Uterus (tissue), 4 donors: ENCODE data around the gene MAST2. TPM values are rescaled to one million over a fixed set of nuclear protein-coding genes. Genes with fewer than 3 reads are reported as not detected.

ENCODE experiments used
- DNase-seq, 2 donors: peaks; one replicate each; pipeline ENCODE4 v3.0.0-alpha.2; 2019 to 2020
- H3K27ac ChIP-seq, 2 donors: fragments of 200-600 bp; sonication (generic); 1 replicate in 1 of 2; 2 replicates in 1 of 2; pipeline ENCODE4 v1.5.1; 2016 to 2018
- H3K27me3 ChIP-seq, 2 donors: fragments of 200-600 bp; sonication (generic); one replicate each; pipeline ENCODE4 v1.5.1; 2018 to 2019; ENCODE audit warnings: control low read depth in 1 of 2
- H3K36me3 ChIP-seq, 2 donors: fragments of 200-600 bp; sonication (generic); one replicate each; pipeline ENCODE4 v1.5.1; 2019; ENCODE audit warnings: control low read depth in 1 of 2
- H3K4me1 ChIP-seq, 2 donors: fragments of 200-600 bp; sonication (generic); one replicate each; pipeline ENCODE4 v1.5.1; 2018 to 2019; ENCODE audit warnings: control low read depth in 1 of 2
- H3K4me3 ChIP-seq, 2 donors: fragments of 200-600 bp; sonication (generic); 1 replicate in 1 of 2; 2 replicates in 1 of 2; pipeline ENCODE4 v1.5.1; 2018 to 2019; ENCODE audit warnings: mild to moderate bottlenecking in 1 of 2
- H3K9me3 ChIP-seq, 2 donors: fragments of 200-600 bp; sonication (generic); one replicate each; pipeline ENCODE4 v1.5.1; 2019; ENCODE audit warnings: control low read depth in 1 of 2
- CTCF ChIP-seq, 4 experiments: fragments of 200-600 bp in 2 of 4; fragments of 450-650 bp in 2 of 4; sonication (generic) in 2 of 4; IDR thresholded peaks; one replicate each; pipeline ENCODE4 v1.5.1; 2016 to 2019; ENCODE audit warnings: antibody characterized with exemption in 4 of 4, mild to moderate bottlenecking in 2 of 4, moderate library complexity in 1 of 4
- POLR2A ChIP-seq, 2 donors: fragments of 450-650 bp; IDR thresholded peaks; one replicate each; pipeline ENCODE4 v1.6.1; 2016; ENCODE audit warnings: antibody characterized with exemption in 2 of 2, mild to moderate bottlenecking in 1 of 2, moderate library complexity in 1 of 2
- intact Hi-C: fragments of 100-400 bp; cut with DNase I; formaldehyde crosslinking; loops from one replicate; pipeline ENCODE4 v1.15.1; 2023; ENCODE audit warnings: low total_unique reads
- total RNA-seq, 4 donors: library from RNA; depleted of rRNA in 3 of 4; stranded (reverse); fragments of >200 nt in 3 of 4; gene quantifications; one replicate each; pipeline versions ENCODE4 v1.1.0 to v1.2.4, GENCODE V29; 2014 to 2023
- donor health status: DM: yes; HTN: yes; CAD: no.

The MAST2 gene
- total RNA-seq, 4 donors from 2014 or later, result 12.8 to 52.1 (median 36.3) TPM

DNA sequence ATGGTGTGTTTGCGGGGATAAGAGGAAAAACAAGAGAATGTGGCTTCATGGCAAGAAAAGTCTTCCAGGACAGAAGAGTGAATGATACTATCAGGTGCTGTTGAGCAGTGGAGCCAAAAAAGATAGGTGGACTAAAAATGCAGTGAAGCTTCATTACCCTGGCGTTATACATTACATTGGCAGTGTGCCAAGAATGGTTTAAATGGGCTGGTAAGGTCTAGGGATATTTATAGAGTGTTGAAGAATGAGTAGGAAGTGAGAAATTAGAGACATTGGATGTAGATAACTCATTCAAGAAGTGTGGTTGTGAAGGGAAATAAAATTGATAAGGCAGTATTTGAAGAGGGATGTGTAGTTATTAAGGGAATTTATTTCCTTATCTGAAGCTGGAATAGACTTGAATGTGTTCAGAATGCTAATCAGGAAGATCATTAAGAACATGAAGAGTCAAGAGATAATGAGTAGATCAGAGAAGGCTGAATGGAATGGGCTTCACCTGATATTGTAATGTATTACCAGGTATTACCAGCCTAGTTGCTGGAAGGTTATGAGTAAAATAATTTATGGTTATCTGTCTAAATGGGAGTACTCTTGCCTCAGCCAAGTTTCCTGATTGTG, 72.7 kb downstream of the MAST2 start:
- no peak overlapping the region for H3K4me3 ChIP-seq
- H3K27ac ChIP-seq, result no peak overlapping the region
- no peaks in the 10 kb centered on the region for H3K4me1 ChIP-seq
- DNase-seq, result no peak
- intact Hi-C loops, result no loop called here
- H3K27me3 ChIP-seq, result no peaks in the 10 kb centered on the region
- H3K36me3 ChIP-seq, result no peaks in the 10 kb centered on the region
- TF ChIP-seq CTCF (IDR thresholded peaks at IDR 0.05) (no peak), POLR2A (IDR thresholded peaks at IDR 0.05) (no peak)
- no peaks in the 10 kb centered on the region for H3K9me3 ChIP-seq

GRCh38 chr1:45877264-45877663, 73.9 kb downstream of the MAST2 start:
- intact Hi-C loops, result no loop called here
- TF ChIP-seq CTCF (IDR thresholded peaks at IDR 0.05) (no peak), POLR2A (IDR thresholded peaks at IDR 0.05) (no peak)
- Histone ChIP-seq H3K4me3 (no peak overlapping the region), H3K4me1 (no peaks in the 10 kb centered on the region), H3K9me3 (no peaks in the 10 kb centered on the region), H3K36me3 (no peaks in the 10 kb centered on the region), H3K27ac (no peak overlapping the region), H3K27me3 (no peaks in the 10 kb centered on the region)
- DNase-seq, result no peak

DNA sequence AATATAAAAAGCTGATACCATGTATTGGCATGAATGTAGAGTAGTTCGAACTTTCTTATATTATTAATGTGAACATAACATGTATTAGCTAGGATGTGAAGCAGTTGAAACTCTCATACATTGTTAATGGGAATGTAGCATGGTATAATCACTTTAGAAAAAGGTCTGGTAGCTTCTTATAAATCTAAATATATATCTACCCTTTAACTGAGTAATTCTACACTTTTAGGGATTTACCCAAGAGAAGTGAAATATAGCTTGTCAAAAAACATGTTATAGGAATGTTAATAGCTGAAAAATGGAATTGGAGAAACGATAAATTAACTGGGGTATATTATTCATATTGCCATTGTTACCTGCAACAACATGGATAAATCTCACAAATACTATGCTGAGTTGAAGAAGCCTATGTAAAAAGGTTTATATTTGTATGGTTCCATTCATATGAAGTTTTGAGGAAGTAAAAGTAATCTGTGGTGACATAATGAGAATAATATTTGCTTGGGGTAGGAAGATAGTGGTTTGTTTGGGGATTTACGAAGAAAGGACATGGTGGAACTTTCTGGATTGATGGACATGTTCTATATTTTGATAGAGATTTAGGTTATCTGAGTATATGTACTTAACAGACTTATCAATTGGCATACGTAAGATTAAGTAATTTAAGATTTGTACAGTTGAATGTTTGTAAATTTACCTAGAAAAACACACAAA, 76.6 kb downstream of the MAST2 start:
- TF ChIP-seq CTCF (IDR thresholded peaks at IDR 0.05) (no peak), POLR2A (IDR thresholded peaks at IDR 0.05) (no peak)
- H3K36me3 ChIP-seq, result no peaks in the 10 kb centered on the region
- H3K4me3 ChIP-seq, result no peak overlapping the region
- DNase-seq, result no peak
- H3K27me3 ChIP-seq, result no peaks in the 10 kb centered on the region
- no peaks in the 10 kb centered on the region for H3K9me3 ChIP-seq
- intact Hi-C loops, result no loop called here
- H3K27ac ChIP-seq, result no peak overlapping the region
- H3K4me1 ChIP-seq, result no peaks in the 10 kb centered on the region

DNA sequence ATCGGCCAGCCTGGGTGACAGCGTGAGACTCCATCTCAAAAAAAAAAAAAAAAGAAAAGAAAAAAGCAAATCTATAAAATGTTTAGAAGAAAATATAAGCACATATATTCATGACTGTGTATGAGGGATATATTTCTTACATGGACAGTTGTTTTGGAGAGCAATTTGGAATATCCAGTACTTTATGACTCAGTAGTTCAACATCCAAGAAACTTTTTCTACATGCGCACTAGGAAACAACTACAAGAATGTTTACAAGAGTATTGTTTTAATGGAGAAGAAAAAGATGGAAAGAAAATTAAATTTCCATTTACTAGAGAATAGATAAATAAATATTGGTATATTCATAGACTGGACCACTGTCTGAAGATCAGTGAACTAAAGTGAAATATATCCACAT, 77.5 kb downstream of the MAST2 start:
- DNase-seq, result no peak
- no peaks in the 10 kb centered on the region for H3K9me3 ChIP-seq
- H3K4me3 ChIP-seq, result no peak overlapping the region
- H3K27ac ChIP-seq, result no peak overlapping the region
- TF ChIP-seq CTCF (IDR thresholded peaks at IDR 0.05), result no peak
- TF ChIP-seq POLR2A (IDR thresholded peaks at IDR 0.05), result no peak
- intact Hi-C loops, result no loop called here
- H3K4me1 ChIP-seq, result no peaks in the 10 kb centered on the region
- H3K36me3 ChIP-seq, result no peaks in the 10 kb centered on the region
- no peaks in the 10 kb centered on the region for H3K27me3 ChIP-seq

DNA sequence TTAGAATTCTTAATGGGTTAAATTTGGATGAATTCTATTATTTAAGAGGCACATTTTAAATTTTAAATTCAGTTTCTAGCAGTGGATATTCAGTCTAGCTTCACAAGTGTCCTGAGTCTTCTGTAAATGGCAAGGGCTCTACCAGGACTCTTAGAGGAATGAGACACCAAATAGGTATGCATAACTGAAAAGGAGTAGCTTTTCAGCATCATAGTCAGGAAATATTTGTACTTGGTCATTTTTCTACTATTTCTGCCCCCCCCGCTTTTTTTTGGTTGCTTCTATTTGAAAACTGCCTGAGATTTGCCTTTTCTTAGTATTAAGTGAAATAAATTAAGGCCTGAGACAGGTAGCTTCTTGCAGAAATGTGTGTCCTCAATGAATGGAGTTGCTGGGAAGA, 80.2 kb downstream of the MAST2 start:
- DNase-seq, result no peak
- Histone ChIP-seq H3K27ac (no peak overlapping the region), H3K9me3 (no peaks in the 10 kb centered on the region), H3K4me3 (no peak overlapping the region), H3K4me1 (no peaks in the 10 kb centered on the region), H3K27me3 (no peaks in the 10 kb centered on the region), H3K36me3 (no peaks in the 10 kb centered on the region)
- TF ChIP-seq POLR2A (IDR thresholded peaks at IDR 0.05) (no peak), CTCF (IDR thresholded peaks at IDR 0.05) (no peak)
- intact Hi-C loops, result no loop called here
